Suprapubic skin (tissue), 4 donors: Measurements from ENCODE around the gene CCR9. TPM values are rescaled to one million over a fixed set of nuclear protein-coding genes. Genes with fewer than 3 reads are reported as not detected.
A peak's percentile ranks its signal among the peaks of the same experiment; 100 is the strongest.

Experiments used
- DNase-seq, 2 donors: peaks; one replicate each; pipeline ENCODE4 v3.0.0-alpha.2; 2019; ENCODE audit warnings: low spot score in 2 of 2
- H3K27ac ChIP-seq: fragments of 200-600 bp; sonication (generic); one replicate; pipeline ENCODE4 v1.5.1; 2019
- H3K27me3 ChIP-seq: fragments of 200-600 bp; sonication (generic); one replicate; pipeline ENCODE4 v1.5.1; 2019
- H3K36me3 ChIP-seq: fragments of 200-600 bp; sonication (generic); one replicate; pipeline ENCODE4 v1.5.1; 2019
- H3K4me1 ChIP-seq: fragments of 200-600 bp; sonication (generic); one replicate; pipeline ENCODE4 v1.5.1; 2019
- H3K4me3 ChIP-seq: fragments of 200-600 bp; sonication (generic); one replicate; pipeline ENCODE4 v1.5.1; 2019; ENCODE audit warnings: mild to moderate bottlenecking
- H3K9me3 ChIP-seq: fragments of 200-600 bp; sonication (generic); one replicate; pipeline ENCODE4 v1.5.1; 2019
- CTCF ChIP-seq, 2 donors: fragments of 200-600 bp in 1 of 2; fragments of 450-650 bp in 1 of 2; sonication (generic) in 1 of 2; IDR thresholded peaks; one replicate each; pipeline ENCODE4 v1.5.1; 2016 to 2019; ENCODE audit warnings: antibody characterized with exemption in 2 of 2, mild to moderate bottlenecking in 1 of 2, moderate library complexity in 1 of 2
- EP300 ChIP-seq: sonication (generic); formaldehyde crosslinking; IDR thresholded peaks from one replicate; pipeline ENCODE4 v1.6.1; 2017; ENCODE audit warnings: antibody characterized with exemption
- POLR2A ChIP-seq, 2 donors: fragments of 450-650 bp; IDR thresholded peaks; one replicate each; pipeline ENCODE4 v1.6.1; 2017; ENCODE audit warnings: antibody characterized with exemption in 2 of 2, mild to moderate bottlenecking in 2 of 2, moderate library complexity in 2 of 2
- POLR2AphosphoS5 ChIP-seq, 3 donors: sonication (generic); formaldehyde crosslinking; IDR thresholded peaks; one replicate each; pipeline ENCODE4 v1.6.1; 2017; ENCODE audit warnings: antibody characterized with exemption in 3 of 3
- WGBS: methylation state at CpG from one replicate; pipeline ENCODE4 v1.1.5; 2018; 5-methylcytosine and 5-hydroxymethylcytosine counted together
- total RNA-seq, 4 donors: library from RNA; depleted of rRNA; stranded (reverse); fragments of >200 nt; gene quantifications; one replicate each; pipeline ENCODE4 v1.1.0, GENCODE V29; 2016

Gene CCR9
- total RNA-seq, 4 donors from 2014 or later = not detected

GRCh38 chr3:45912435-45912834, 26.1 kb downstream of the CCR9 start:
- Histone ChIP-seq H3K27me3 (no peaks in the 10 kb centered on the region), H3K4me3 (no peak overlapping the region), H3K4me1 (peaks cover 8% of the 10 kb centered on the region), H3K9me3 (no peaks in the 10 kb centered on the region), H3K36me3 (peaks cover 3% of the 10 kb centered on the region), H3K27ac (no peak overlapping the region)
- WGBS = 89% methylated on average over 6 of the region's 6 CpGs
- no peak for TF ChIP-seq POLR2A (IDR thresholded peaks at IDR 0.05)
- no peak for TF ChIP-seq CTCF (IDR thresholded peaks at IDR 0.05)
- no peak for TF ChIP-seq POLR2AphosphoS5 (IDR thresholded peaks at IDR 0.05)
- TF ChIP-seq EP300 = no peak
- DNase-seq = peak in 1 of 2 donors; percentile 61

- Histone ChIP-seq H3K4me3 (no peak overlapping the region), H3K36me3 (peaks cover 11% of the 10 kb centered on the region), H3K4me1 (peaks cover 8% of the 10 kb centered on the region), H3K9me3 (no peaks in the 10 kb centered on the region), H3K27me3 (no peaks in the 10 kb centered on the region), H3K27ac (no peak overlapping the region)
- TF ChIP-seq CTCF (IDR thresholded peaks at IDR 0.05) (no peak), POLR2A (IDR thresholded peaks at IDR 0.05) (no peak), POLR2AphosphoS5 (IDR thresholded peaks at IDR 0.05) (no peak), EP300 (no peak)
- peak in 1 of 2 donors; percentile 23 for DNase-seq
- WGBS = 88% methylated on average over 7 of the region's 7 CpGs
Measured at GRCh38 chr3:45914362-45915058, 28.2 kb downstream of the CCR9 start.

GRCh38 chr3:45915059-45915439, 28.7 kb downstream of the CCR9 start:
- Histone ChIP-seq H3K27ac (no peak overlapping the region), H3K9me3 (no peaks in the 10 kb centered on the region), H3K27me3 (no peaks in the 10 kb centered on the region), H3K36me3 (peaks cover 17% of the 10 kb centered on the region), H3K4me3 (no peak overlapping the region), H3K4me1 (peaks cover 8% of the 10 kb centered on the region)
- 88% methylated on average over 9 of the region's 9 CpGs for WGBS
- peak in 1 of 2 donors; percentile 57 for DNase-seq
- no peak for TF ChIP-seq CTCF (IDR thresholded peaks at IDR 0.05)
- TF ChIP-seq POLR2A (IDR thresholded peaks at IDR 0.05) = no peak

GRCh38 chr3:45915518-45916231, 29.3 kb downstream of the CCR9 start:
- WGBS = 53% methylated on average over 13 of the region's 13 CpGs
- Histone ChIP-seq H3K4me1 (peaks cover 8% of the 10 kb centered on the region), H3K27me3 (no peaks in the 10 kb centered on the region), H3K9me3 (no peaks in the 10 kb centered on the region), H3K36me3 (peaks cover 23% of the 10 kb centered on the region), H3K4me3 (no peak overlapping the region), H3K27ac (no peak overlapping the region)
- peak in 1 of 2 donors; percentile 59 for DNase-seq
- TF ChIP-seq EP300 = no peak
- TF ChIP-seq POLR2A (IDR thresholded peaks at IDR 0.05) = no peak
- TF ChIP-seq POLR2AphosphoS5 (IDR thresholded peaks at IDR 0.05) = no peak
- no peak for TF ChIP-seq CTCF (IDR thresholded peaks at IDR 0.05)

- H3K27ac ChIP-seq = no peak overlapping the region
- peaks cover 40% of the 10 kb centered on the region for H3K36me3 ChIP-seq
- H3K27me3 ChIP-seq = no peaks in the 10 kb centered on the region
- no peaks in the 10 kb centered on the region for H3K9me3 ChIP-seq
- no peak overlapping the region for H3K4me3 ChIP-seq
- peaks cover 8% of the 10 kb centered on the region for H3K4me1 ChIP-seq
- TF ChIP-seq EP300 (no peak), CTCF (IDR thresholded peaks at IDR 0.05) (no peak), POLR2A (IDR thresholded peaks at IDR 0.05) (no peak), POLR2AphosphoS5 (IDR thresholded peaks at IDR 0.05) (no peak)
- 70% methylated on average over 5 of the region's 6 CpGs for WGBS
- no peak for DNase-seq
Measured at GRCh38 chr3:45917146-45917898, 31.0 kb downstream of the CCR9 start.
